GM12801 (cell line): ENCODE results near the gene RAB18.

Experiments used
- TF ChIP-seq, protein P1 (sequence below): IDR thresholded peaks from one replicate; pipeline ENCODE4 v1.5.1; 2011; ENCODE audit warnings: control low read depth; ENCODE audit not compliant: insufficient read length; ENCODE audit errors: extremely low read depth

RAB18 gene

DNA sequence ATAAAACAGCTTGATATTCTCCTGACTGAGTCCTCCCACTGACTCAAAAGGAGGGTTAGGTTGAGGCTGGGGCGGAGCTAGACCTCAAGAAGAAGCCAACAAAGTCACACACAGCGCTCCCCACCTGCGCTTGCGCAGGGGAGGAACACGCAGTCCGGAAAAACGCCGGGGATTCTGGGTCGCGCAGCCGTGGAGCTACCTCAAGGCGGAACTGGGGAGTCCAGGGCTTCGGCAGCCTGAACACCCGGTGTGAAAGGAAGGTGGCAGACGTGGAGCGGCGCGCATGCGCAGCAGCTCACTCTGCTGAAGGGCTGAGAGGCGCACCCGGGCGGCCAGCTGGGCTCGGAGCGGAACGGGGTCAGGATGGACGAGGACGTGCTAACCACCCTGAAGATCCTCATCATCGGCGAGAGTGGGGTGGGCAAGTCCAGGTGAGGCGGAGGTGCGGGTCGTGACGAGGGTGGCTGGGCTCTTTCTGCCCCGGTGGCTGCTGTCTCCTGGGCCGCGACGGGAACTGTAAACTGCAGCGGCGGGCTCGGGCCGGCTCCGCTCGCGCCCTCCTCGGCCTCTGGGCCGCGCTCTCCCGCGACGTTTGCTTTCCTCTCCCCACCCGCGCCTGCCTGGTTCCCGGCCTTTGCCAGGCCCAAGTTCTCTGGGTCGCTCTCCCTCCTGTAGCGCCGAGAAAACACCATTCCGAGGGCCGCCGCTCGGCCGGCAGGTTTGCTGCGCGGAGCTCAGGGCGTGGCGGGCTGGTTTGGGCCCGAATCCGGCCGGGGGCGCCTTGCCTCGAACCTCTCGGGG lies at the start of gene RAB18:
Gene RAB18 (plus strand): TSS at position 298 of the 801 bp plus-strand sequence. CDS start 66 bp downstream, at position 364.
- TF ChIP-seq, protein P1, sequence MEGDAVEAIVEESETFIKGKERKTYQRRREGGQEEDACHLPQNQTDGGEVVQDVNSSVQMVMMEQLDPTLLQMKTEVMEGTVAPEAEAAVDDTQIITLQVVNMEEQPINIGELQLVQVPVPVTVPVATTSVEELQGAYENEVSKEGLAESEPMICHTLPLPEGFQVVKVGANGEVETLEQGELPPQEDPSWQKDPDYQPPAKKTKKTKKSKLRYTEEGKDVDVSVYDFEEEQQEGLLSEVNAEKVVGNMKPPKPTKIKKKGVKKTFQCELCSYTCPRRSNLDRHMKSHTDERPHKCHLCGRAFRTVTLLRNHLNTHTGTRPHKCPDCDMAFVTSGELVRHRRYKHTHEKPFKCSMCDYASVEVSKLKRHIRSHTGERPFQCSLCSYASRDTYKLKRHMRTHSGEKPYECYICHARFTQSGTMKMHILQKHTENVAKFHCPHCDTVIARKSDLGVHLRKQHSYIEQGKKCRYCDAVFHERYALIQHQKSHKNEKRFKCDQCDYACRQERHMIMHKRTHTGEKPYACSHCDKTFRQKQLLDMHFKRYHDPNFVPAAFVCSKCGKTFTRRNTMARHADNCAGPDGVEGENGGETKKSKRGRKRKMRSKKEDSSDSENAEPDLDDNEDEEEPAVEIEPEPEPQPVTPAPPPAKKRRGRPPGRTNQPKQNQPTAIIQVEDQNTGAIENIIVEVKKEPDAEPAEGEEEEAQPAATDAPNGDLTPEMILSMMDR, result no peak

DNA sequence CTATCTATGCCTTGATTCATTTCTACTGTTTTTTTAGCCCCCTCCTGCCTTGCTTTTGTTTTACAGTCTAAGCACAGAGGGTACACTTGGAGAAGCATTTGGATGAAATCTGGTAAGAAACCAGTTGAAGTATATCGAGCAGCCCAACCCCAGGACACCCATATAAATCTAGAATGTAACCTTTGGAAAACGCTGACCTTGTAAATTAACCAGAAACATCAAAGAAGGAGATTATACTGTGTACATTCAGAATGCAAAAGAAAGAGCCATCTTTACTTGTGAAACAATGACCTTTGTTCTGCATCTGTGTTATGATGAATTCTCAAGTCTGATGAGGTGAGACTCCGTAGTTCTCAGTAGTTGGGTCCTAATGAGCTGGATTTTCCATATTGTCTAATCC lies 49.3 kb upstream of the RAB18 start:
- TF ChIP-seq, protein P1, result no peak

DNA sequence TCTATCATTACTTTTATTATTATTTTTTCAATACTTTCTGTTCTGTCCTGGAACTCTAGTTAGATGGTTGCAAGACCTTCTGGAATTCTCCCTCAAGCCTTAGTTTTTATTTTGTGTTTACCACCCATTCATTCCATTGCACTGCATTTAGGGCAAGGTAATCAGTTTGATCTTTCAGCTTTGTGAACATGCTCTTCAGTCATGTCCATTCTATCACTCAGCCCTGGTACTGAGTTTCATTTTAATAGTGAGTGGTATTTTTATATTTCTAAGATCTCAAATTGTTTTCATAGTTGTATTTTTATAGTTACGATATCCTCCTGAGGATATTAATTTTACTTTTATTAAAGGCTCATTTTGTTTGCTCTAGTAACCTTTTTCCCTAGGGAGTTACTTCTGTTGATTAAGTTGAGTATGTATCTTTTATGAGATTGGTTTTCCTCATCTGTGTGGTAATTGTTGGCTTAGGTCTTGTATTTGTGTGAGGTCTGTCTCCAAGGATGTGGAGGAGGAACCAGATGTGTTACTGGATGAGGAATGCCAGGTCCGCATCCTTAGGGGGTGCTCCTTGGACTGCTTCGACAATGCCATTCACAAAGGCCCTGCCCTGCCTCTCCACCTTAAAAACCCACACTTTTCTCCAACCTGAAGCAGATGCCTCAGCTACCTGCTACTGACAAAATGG lies 46.7 kb upstream of the RAB18 start:
- TF ChIP-seq, protein P1, result no peak

DNA sequence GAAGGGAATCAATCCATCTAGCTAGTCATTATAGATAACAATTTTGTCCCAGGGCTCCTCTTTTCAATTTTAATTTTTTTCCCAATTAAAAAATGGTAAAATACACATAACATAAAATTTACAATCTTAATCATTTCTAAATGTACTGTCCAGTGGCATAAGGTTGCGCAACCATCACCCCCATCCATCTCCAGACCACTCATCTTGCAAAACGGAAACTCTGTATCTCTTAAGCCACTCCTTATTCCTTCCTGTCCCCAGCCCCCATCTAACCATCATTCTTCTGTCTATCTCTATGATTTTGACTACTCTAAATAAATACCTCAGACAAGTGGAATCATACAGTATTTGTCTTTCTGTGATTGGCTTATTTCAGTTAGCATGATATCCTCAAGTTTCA lies 46.1 kb upstream of the RAB18 start:
- TF ChIP-seq, protein P1, result no peak

DNA sequence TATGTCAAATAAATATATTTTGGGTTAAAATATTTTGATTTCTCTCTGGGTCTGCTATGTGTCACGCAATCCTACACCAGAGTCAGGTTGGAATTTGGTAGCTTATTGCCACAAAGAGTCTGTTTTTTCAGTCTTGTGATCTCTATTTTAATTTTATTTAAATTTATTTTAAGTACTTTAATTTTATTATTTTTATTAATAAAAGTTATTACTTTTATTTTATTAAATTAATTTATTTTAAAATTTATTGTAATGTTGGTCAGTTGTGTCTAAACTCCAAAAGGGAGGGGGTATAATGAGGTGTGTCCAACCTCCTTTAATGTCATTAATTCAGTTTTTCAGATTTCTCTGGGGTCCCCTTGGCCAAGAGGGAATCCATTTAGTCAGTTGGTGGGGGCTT lies 42.8 kb upstream of the RAB18 start:
- TF ChIP-seq, protein P1, result no peak

DNA sequence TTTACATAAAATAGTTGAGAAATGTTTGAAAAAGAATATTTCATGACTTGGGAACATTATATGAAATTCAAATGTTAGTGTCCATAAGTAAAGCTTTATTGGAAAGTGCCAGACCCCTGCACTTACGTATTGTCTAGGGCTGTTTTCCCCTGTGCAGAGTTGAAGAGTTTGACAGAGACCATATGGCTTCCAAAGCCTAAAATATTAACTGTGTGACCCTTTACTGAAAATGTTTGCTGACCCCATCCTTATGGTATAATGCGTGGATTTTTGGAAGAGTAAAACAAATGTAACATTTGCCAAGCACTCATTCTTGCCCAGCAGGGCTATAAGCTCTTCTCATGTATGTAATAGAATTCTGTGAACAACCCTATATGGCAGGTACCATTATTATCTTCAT lies 40.1 kb upstream of the RAB18 start:
- TF ChIP-seq, protein P1, result no peak

DNA sequence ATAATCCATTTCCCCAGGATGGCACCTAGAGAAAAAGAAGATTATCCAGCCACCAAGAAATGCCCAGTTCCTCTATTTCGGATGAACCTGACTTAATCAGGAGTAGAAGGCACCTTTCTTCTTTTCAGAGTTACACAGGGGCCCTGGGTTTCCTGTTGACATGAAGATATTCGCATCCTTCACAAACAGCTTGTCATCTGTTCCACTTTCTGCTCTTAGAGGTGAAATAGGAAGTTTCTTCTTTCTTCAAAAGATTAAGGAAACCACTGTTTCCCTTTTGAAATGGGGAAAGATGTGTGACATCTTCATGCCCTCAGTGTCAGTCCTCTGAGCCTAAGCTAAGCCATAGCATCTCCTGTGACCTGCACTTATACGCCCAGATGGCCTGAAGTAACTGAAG lies 39.1 kb upstream of the RAB18 start:
- TF ChIP-seq, protein P1, result no peak
